ENCODE data around the gene LGR6. TPM values are rescaled to one million over a fixed set of nuclear protein-coding genes. Genes with fewer than 3 reads are reported as not detected.

The LGR6 gene
- total and polyA plus RNA-seq, 10 of the 15 experiments (the other 5 are each of a cell fraction or from before 2014, with no cell fraction given), result not detected

GRCh38 chr1:202355944-202356553 is 162.4 kb downstream of the LGR6 start (continued):
- TF ChIP-seq YY1 (IDR thresholded peaks at IDR 0.05; ENCODE audit: low read depth, low read length) (no peak), HDAC2 (IDR thresholded peaks at IDR 0.05) (no peak), PBX3 (IDR thresholded peaks at IDR 0.05; ENCODE audit: insufficient replicate concordance, low read depth, low read length) (no peak)

GRCh38 chr1:202357506-202357905 is 163.9 kb downstream of the LGR6 start:
- DNase-seq (ENCODE audit: low read depth, low spot score) (no peak), FAIRE-seq (no peak), ATAC-seq (no peak)
- H3K4me2 ChIP-seq (ENCODE audit: control insufficient read depth, insufficient read depth), result no peak overlapping the region
- no TSS peak for BruUV-seq (replicated peaks)
- H3K9me3 ChIP-seq (replicated peaks; ENCODE audit: control insufficient read depth, insufficient read depth, low read length), result no peaks in the 10 kb centered on the region
- ChIA-PET RAD21 (ENCODE audit: unreplicated experiment) (no interaction called here), SMC1A (ENCODE audit: uncharacterized antibody, unreplicated experiment) (no interaction called here), POLR2A (no interaction called here), CTCF (no interaction called here)
- H3K4me3 ChIP-seq, result no peak overlapping the region
- H3K9ac ChIP-seq (ENCODE audit: control insufficient read depth, insufficient read depth, low read length), result no peak overlapping the region
- no peaks in the 10 kb centered on the region for H3K36me3 ChIP-seq (ENCODE audit: control insufficient read depth in 2 of 2, insufficient read depth in 2 of 2, low read length in 1 of 2)
- no peak overlapping the region for H2AFZ ChIP-seq (ENCODE audit: control insufficient read depth, low read depth, low read length)
- intact Hi-C loops (cut with micrococcal nuclease; ENCODE audit: unreplicated experiment), result no loop called here
- no peaks in the 10 kb centered on the region for H3K27me3 ChIP-seq (replicated peaks in 1 of 2; ENCODE audit: control insufficient read depth in 2 of 2, insufficient read depth in 2 of 2, low read length in 1 of 2)
- no peak overlapping the region for H3K27ac ChIP-seq (ENCODE audit: control insufficient read depth, insufficient read depth)
- H3K4me1 ChIP-seq (ENCODE audit: control insufficient read depth, insufficient read depth, low read length), result no peaks in the 10 kb centered on the region
- H4K20me1 ChIP-seq (ENCODE audit: control insufficient read depth, insufficient read depth), result no peaks in the 10 kb centered on the region
- H3K79me2 ChIP-seq (ENCODE audit: control insufficient read depth, insufficient read depth, low read length), result no peaks in the 10 kb centered on the region
- in situ Hi-C loops (cut with MboI), result no loop called here
- TF ChIP-seq NRF1 (conservative IDR thresholded peaks at IDR 0.05; ENCODE audit: low read depth, low read length) (no peak), IKZF2 (IDR thresholded peaks at IDR 0.05) (no peak), EZH2 (IDR thresholded peaks at IDR 0.05; ENCODE audit: borderline replicate concordance, control insufficient read depth, low read depth, low read length) (no peak), PRDM15 (CRISPR knock-in tag; IDR thresholded peaks at IDR 0.05) (no peak), ASH2L (IDR thresholded peaks at IDR 0.05; ENCODE audit: borderline replicate concordance, low read depth) (no peak), BRCA1 (IDR thresholded peaks at IDR 0.05; ENCODE audit: low read depth, low read length) (no peak), EGR1 (IDR thresholded peaks at IDR 0.05; ENCODE audit: borderline replicate concordance in 1 of 2, low read depth in 2 of 2, low read length in 2 of 2) (no peak), HCFC1 (IDR thresholded peaks at IDR 0.05; ENCODE audit: low read length) (no peak), DPF2 (IDR thresholded peaks at IDR 0.05) (no peak)
- TF ChIP-seq, protein P1, sequence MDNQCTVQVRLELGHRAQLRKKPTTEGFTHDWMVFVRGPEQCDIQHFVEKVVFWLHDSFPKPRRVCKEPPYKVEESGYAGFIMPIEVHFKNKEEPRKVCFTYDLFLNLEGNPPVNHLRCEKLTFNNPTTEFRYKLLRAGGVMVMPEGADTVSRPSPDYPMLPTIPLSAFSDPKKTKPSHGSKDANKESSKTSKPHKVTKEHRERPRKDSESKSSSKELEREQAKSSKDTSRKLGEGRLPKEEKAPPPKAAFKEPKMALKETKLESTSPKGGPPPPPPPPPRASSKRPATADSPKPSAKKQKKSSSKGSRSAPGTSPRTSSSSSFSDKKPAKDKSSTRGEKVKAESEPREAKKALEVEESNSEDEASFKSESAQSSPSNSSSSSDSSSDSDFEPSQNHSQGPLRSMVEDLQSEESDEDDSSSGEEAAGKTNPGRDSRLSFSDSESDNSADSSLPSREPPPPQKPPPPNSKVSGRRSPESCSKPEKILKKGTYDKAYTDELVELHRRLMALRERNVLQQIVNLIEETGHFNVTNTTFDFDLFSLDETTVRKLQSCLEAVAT (IDR thresholded peaks at IDR 0.05), result no peak
- TF ChIP-seq, protein P2, sequence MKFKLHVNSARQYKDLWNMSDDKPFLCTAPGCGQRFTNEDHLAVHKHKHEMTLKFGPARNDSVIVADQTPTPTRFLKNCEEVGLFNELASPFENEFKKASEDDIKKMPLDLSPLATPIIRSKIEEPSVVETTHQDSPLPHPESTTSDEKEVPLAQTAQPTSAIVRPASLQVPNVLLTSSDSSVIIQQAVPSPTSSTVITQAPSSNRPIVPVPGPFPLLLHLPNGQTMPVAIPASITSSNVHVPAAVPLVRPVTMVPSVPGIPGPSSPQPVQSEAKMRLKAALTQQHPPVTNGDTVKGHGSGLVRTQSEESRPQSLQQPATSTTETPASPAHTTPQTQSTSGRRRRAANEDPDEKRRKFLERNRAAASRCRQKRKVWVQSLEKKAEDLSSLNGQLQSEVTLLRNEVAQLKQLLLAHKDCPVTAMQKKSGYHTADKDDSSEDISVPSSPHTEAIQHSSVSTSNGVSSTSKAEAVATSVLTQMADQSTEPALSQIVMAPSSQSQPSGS (IDR thresholded peaks at IDR 0.05; ENCODE audit: low read length), result no peak
